ENCODE measurements around the gene KDELR1. TPM values are rescaled to one million over a fixed set of nuclear protein-coding genes. Genes with fewer than 3 reads are reported as not detected.

KDELR1 gene
- total and polyA plus RNA-seq, 4 donors, result 60.7 to 128 (median 108) TPM

DNA sequence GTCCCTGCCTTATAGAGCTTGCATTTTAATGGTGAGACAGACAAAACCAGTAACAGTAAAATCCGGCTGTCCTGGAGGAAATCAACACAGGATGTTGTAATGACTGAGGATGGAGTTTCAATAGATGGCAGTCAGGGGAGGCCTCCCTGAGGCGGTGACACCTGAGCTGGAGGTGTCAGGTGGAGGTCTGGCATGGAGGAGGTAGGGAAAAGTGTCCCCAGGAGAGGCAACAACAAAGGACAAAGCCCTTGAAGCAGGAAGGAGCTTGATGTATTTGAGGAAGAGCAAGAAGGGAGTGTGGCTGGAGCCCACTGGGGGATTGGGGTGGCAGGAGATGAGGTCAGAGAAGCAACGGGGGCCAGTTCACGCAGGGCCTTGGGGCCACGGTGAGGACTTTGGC lies 9.9 kb upstream of the KDELR1 start:
- no peaks in the 10 kb centered on the region for H3K36me3 ChIP-seq (ENCODE audit: control insufficient read depth in 1 of 2, insufficient read depth in 2 of 2, low read length in 1 of 2)
- intact Hi-C loops (cut with DNase I), result no loop called here
- H3K27me3 ChIP-seq (ENCODE audit: control insufficient read depth in 1 of 2, insufficient read depth in 2 of 2, low read length in 1 of 2), result no peaks in the 10 kb centered on the region
- no peaks in the 10 kb centered on the region for H3K4me1 ChIP-seq (ENCODE audit: control insufficient read depth in 1 of 2, insufficient read depth in 2 of 2, low read length in 2 of 2)
- peaks cover 5% of the 10 kb centered on the region for H3K9me3 ChIP-seq (ENCODE audit: control insufficient read depth, low read length)
- H3K4me3 ChIP-seq (ENCODE audit: low read length in 2 of 2), result no peak overlapping the region
- DNase-seq, result no peak
- H3K27ac ChIP-seq (ENCODE audit: low read depth in 1 of 2, low read length in 2 of 2), result no peak overlapping the region
- WGBS, 2 donors, result 83 to 88% methylated on average over 5 of the region's 5 CpGs
- no peak for ATAC-seq (ENCODE audit: low FRiP score)

- WGBS, 2 donors, result 34 to 38% methylated on average over 14 of the region's 14 CpGs
- H3K4me1 ChIP-seq (ENCODE audit: control insufficient read depth in 1 of 2, insufficient read depth in 2 of 2, low read length in 2 of 2), result no peaks in the 10 kb centered on the region
- no peaks in the 10 kb centered on the region for H3K9me3 ChIP-seq (ENCODE audit: control insufficient read depth, low read length)
- peak; percentile 85 for ATAC-seq (ENCODE audit: low FRiP score)
- H3K27me3 ChIP-seq (ENCODE audit: control insufficient read depth in 1 of 2, insufficient read depth in 2 of 2, low read length in 1 of 2), result no peaks in the 10 kb centered on the region
- no peaks in the 10 kb centered on the region for H3K36me3 ChIP-seq (ENCODE audit: control insufficient read depth in 1 of 2, insufficient read depth in 2 of 2, low read length in 1 of 2)
- peak; percentile 81 to 84 for DNase-seq
- intact Hi-C loops (cut with DNase I), result no loop called here
- no peak overlapping the region for H3K27ac ChIP-seq (ENCODE audit: low read depth in 1 of 2, low read length in 2 of 2)
- H3K4me3 ChIP-seq (ENCODE audit: low read length in 2 of 2), result no peak overlapping the region
These were observed 8.8 kb upstream of the KDELR1 start for GRCh38 chr19:48400018-48400742.

- WGBS, 2 donors, result 6 to 8% methylated on average over 89 to 104 of the region's 104 CpGs
- ATAC-seq (ENCODE audit: low FRiP score) (peak; percentile 74), DNase-seq (peak; percentile 89 to 92)
- no peaks in the 10 kb centered on the region for H3K4me1 ChIP-seq (ENCODE audit: control insufficient read depth in 1 of 2, insufficient read depth in 2 of 2, low read length in 2 of 2)
- no peaks in the 10 kb centered on the region for H3K9me3 ChIP-seq (ENCODE audit: control insufficient read depth, low read length)
- H3K36me3 ChIP-seq (ENCODE audit: control insufficient read depth in 1 of 2, insufficient read depth in 2 of 2, low read length in 1 of 2), result no peaks in the 10 kb centered on the region
- H3K4me3 ChIP-seq (ENCODE audit: low read length in 2 of 2), result no peak overlapping the region
- intact Hi-C loops (cut with DNase I), result no loop called here
- H3K27me3 ChIP-seq (ENCODE audit: control insufficient read depth in 1 of 2, insufficient read depth in 2 of 2, low read length in 1 of 2), result no peaks in the 10 kb centered on the region
- H3K27ac ChIP-seq (ENCODE audit: low read depth in 1 of 2, low read length in 2 of 2), result no peak overlapping the region
These were observed 7.3 kb upstream of the KDELR1 start for GRCh38 chr19:48398375-48399235.

GRCh38 chr19:48398102-48398374 lies 6.7 kb upstream of the KDELR1 start:
- Histone ChIP-seq H3K4me1 (ENCODE audit: control insufficient read depth in 1 of 2, insufficient read depth in 2 of 2, low read length in 2 of 2) (no peaks in the 10 kb centered on the region), H3K4me3 (ENCODE audit: low read length in 2 of 2) (no peak overlapping the region), H3K27ac (ENCODE audit: low read depth in 1 of 2, low read length in 2 of 2) (no peak overlapping the region), H3K27me3 (ENCODE audit: control insufficient read depth in 1 of 2, insufficient read depth in 2 of 2, low read length in 1 of 2) (no peaks in the 10 kb centered on the region), H3K36me3 (ENCODE audit: control insufficient read depth in 1 of 2, insufficient read depth in 2 of 2, low read length in 1 of 2) (no peaks in the 10 kb centered on the region), H3K9me3 (ENCODE audit: control insufficient read depth, low read length) (no peaks in the 10 kb centered on the region)
- 7 to 8% methylated on average over 17 of the region's 17 CpGs for WGBS, 2 donors
- intact Hi-C loops (cut with DNase I), result no loop called here
- ATAC-seq (ENCODE audit: low FRiP score) (no peak), DNase-seq (no peak)

- no peak for DNase-seq
- no peaks in the 10 kb centered on the region for H3K9me3 ChIP-seq (ENCODE audit: control insufficient read depth, low read length)
- no peak overlapping the region for H3K27ac ChIP-seq (ENCODE audit: low read depth in 1 of 2, low read length in 2 of 2)
- ATAC-seq (ENCODE audit: low FRiP score), result no peak
- H3K36me3 ChIP-seq (ENCODE audit: control insufficient read depth in 1 of 2, insufficient read depth in 2 of 2, low read length in 1 of 2), result no peaks in the 10 kb centered on the region
- no peak overlapping the region for H3K4me3 ChIP-seq (ENCODE audit: low read length in 2 of 2)
- H3K4me1 ChIP-seq (ENCODE audit: control insufficient read depth in 1 of 2, insufficient read depth in 2 of 2, low read length in 2 of 2), result no peaks in the 10 kb centered on the region
- 64 to 69% methylated on average over 22 of the region's 22 CpGs for WGBS, 2 donors
- intact Hi-C loops (cut with DNase I), result no loop called here
- no peaks in the 10 kb centered on the region for H3K27me3 ChIP-seq (ENCODE audit: control insufficient read depth in 1 of 2, insufficient read depth in 2 of 2, low read length in 1 of 2)
These were observed 6.1 kb upstream of the KDELR1 start for GRCh38 chr19:48397263-48398101.

- Histone ChIP-seq H3K27me3 (ENCODE audit: control insufficient read depth in 1 of 2, insufficient read depth in 2 of 2, low read length in 1 of 2) (no peaks in the 10 kb centered on the region), H3K36me3 (ENCODE audit: control insufficient read depth in 1 of 2, insufficient read depth in 2 of 2, low read length in 1 of 2) (no peaks in the 10 kb centered on the region), H3K27ac (ENCODE audit: low read depth in 1 of 2, low read length in 2 of 2) (no peak overlapping the region), H3K4me1 (ENCODE audit: control insufficient read depth in 1 of 2, insufficient read depth in 2 of 2, low read length in 2 of 2) (no peaks in the 10 kb centered on the region), H3K9me3 (ENCODE audit: control insufficient read depth, low read length) (no peaks in the 10 kb centered on the region), H3K4me3 (ENCODE audit: low read length in 2 of 2) (no peak overlapping the region)
- 49 to 57% methylated on average over 2 of the region's 2 CpGs for WGBS, 2 donors
- no peak for DNase-seq
- intact Hi-C loops (cut with DNase I), result no loop called here
- no peak for ATAC-seq (ENCODE audit: low FRiP score)
These were observed 5.4 kb upstream of the KDELR1 start for GRCh38 chr19:48396824-48397176.

DNA sequence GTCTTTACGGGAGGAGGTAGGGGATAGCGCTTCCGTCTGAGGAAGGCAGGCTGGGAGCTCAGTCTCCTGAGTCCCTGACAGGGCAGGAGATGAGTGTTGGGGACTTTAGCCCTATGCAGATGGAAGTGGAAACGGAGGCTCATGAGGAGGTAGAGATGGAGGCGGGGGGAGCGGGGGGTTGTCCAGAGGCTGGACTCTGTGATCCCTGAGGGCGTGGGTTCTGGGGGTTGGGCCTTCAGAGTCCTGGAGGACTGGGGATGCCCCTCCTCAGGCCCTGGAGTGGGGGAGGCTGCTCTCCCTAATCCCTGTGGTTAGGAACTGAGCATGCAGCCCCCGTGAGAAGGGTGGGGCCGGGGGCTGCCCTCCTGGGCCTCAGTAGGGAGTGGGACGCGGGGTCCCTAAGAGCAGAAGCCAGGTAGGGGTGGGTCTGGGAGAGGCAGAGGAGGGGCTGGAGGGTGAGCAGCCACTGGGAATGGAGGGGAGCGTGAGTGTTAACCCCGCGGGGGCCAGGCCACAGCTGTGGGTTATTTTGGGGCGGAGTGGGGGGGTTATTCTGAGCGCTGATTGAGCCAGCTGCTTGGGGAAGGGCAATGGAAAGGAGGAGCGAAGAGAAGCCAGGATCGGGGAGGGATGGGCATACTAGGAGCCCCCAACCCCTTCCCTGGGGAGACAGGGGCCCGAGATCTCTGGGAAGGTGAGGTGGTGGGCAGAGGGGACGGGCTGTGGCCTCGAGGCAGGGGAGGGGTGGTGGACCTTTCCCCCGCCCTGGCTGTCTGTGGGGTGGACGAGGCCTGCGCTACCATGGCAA lies 4.9 kb upstream of the KDELR1 start:
- WGBS, 2 donors, result 57% methylated on average over 16 to 24 of the region's 24 CpGs
- Histone ChIP-seq H3K36me3 (ENCODE audit: control insufficient read depth in 1 of 2, insufficient read depth in 2 of 2, low read length in 1 of 2) (no peaks in the 10 kb centered on the region), H3K4me1 (ENCODE audit: control insufficient read depth in 1 of 2, insufficient read depth in 2 of 2, low read length in 2 of 2) (no peaks in the 10 kb centered on the region), H3K27ac (ENCODE audit: low read depth in 1 of 2, low read length in 2 of 2) (no peak overlapping the region), H3K9me3 (ENCODE audit: control insufficient read depth, low read length) (no peaks in the 10 kb centered on the region), H3K27me3 (ENCODE audit: control insufficient read depth in 1 of 2, insufficient read depth in 2 of 2, low read length in 1 of 2) (no peaks in the 10 kb centered on the region), H3K4me3 (ENCODE audit: low read length in 2 of 2) (no peak overlapping the region)
- ATAC-seq (ENCODE audit: low FRiP score), result no peak
- DNase-seq, result no peak
- intact Hi-C loops (cut with DNase I), result no loop called here

DNA sequence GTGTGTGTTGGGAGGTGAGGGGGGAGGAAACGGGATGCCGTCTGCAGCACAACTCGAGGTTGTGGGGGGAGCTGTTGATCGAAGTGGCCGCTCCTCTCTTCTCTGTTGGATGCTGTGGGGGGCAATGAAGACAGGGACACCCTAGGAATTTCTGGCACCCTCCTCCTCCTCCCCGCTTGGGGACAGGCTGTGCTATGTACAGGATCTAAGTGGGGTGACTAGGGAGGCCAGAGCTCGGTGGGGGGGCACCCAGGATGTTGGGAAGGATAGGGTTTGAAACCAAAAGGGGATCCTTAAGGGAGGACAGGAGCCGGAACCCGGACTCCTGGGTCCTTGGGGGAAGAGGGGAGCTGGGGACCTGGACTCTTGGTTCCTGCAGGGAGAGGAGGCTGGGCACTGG lies 4.1 kb upstream of the KDELR1 start:
- ATAC-seq (ENCODE audit: low FRiP score), result no peak
- Histone ChIP-seq H3K9me3 (ENCODE audit: control insufficient read depth, low read length) (no peaks in the 10 kb centered on the region), H3K36me3 (ENCODE audit: control insufficient read depth in 1 of 2, insufficient read depth in 2 of 2, low read length in 1 of 2) (no peaks in the 10 kb centered on the region), H3K4me3 (ENCODE audit: low read length in 2 of 2) (no peak overlapping the region), H3K27ac (ENCODE audit: low read depth in 1 of 2, low read length in 2 of 2) (no peak overlapping the region), H3K4me1 (ENCODE audit: control insufficient read depth in 1 of 2, insufficient read depth in 2 of 2, low read length in 2 of 2) (no peaks in the 10 kb centered on the region), H3K27me3 (ENCODE audit: control insufficient read depth in 1 of 2, insufficient read depth in 2 of 2, low read length in 1 of 2) (no peaks in the 10 kb centered on the region)
- WGBS, 2 donors, result 29 to 37% methylated on average over 8 to 9 of the region's 9 CpGs
- no peak for DNase-seq
- intact Hi-C loops (cut with DNase I), result no loop called here
